Cardiac septum (tissue), 1 donor: ENCODE data around the gene MMRN1. TPM values are rescaled to one million over a fixed set of nuclear protein-coding genes. Genes with fewer than 3 reads are reported as not detected.
"Not testable (repeated sequence)": the region's sequence is repeated elsewhere in the genome, so short reads cannot be mapped to it uniquely, and the experiment has no call there.

ENCODE experiments used
- DNase-seq: peaks from one replicate; pipeline ENCODE4 v3.0.0-alpha.2; 2020; ENCODE audit warnings: low spot score
- intact Hi-C: fragments of 100-400 bp; cut with DNase I; formaldehyde crosslinking; loops from one replicate; pipeline ENCODE4 v1.14.0; 2022
- long read RNA-seq: library from polyadenylated mRNA; unstranded; transcript quantifications from one replicate; pipeline ENCODE4 v2.0.0, GENCODE V29; 2021
- total RNA-seq: library from RNA; stranded (reverse); fragmentation: NEBNext Ultra II Directional; extraction: Animal tissue kit (Norgen Biotek cat#: 25700); gene quantifications from one replicate; pipeline ENCODE4 v1.2.1, GENCODE V29; 2021
- donor health status: DM: no; HTN: no; CAD: no.

The MMRN1 gene, protein sequence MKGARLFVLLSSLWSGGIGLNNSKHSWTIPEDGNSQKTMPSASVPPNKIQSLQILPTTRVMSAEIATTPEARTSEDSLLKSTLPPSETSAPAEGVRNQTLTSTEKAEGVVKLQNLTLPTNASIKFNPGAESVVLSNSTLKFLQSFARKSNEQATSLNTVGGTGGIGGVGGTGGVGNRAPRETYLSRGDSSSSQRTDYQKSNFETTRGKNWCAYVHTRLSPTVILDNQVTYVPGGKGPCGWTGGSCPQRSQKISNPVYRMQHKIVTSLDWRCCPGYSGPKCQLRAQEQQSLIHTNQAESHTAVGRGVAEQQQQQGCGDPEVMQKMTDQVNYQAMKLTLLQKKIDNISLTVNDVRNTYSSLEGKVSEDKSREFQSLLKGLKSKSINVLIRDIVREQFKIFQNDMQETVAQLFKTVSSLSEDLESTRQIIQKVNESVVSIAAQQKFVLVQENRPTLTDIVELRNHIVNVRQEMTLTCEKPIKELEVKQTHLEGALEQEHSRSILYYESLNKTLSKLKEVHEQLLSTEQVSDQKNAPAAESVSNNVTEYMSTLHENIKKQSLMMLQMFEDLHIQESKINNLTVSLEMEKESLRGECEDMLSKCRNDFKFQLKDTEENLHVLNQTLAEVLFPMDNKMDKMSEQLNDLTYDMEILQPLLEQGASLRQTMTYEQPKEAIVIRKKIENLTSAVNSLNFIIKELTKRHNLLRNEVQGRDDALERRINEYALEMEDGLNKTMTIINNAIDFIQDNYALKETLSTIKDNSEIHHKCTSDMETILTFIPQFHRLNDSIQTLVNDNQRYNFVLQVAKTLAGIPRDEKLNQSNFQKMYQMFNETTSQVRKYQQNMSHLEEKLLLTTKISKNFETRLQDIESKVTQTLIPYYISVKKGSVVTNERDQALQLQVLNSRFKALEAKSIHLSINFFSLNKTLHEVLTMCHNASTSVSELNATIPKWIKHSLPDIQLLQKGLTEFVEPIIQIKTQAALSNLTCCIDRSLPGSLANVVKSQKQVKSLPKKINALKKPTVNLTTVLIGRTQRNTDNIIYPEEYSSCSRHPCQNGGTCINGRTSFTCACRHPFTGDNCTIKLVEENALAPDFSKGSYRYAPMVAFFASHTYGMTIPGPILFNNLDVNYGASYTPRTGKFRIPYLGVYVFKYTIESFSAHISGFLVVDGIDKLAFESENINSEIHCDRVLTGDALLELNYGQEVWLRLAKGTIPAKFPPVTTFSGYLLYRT
- total RNA-seq, result 2.5 TPM
- long read RNA-seq, full-length matches to known transcripts, result 2 of 3 reads
- long read RNA-seq, partial matches to known transcripts, result 1 of 3 reads
- long read RNA-seq, other reads (novel, unspliced or antisense), result 0 of 3 reads

DNA sequence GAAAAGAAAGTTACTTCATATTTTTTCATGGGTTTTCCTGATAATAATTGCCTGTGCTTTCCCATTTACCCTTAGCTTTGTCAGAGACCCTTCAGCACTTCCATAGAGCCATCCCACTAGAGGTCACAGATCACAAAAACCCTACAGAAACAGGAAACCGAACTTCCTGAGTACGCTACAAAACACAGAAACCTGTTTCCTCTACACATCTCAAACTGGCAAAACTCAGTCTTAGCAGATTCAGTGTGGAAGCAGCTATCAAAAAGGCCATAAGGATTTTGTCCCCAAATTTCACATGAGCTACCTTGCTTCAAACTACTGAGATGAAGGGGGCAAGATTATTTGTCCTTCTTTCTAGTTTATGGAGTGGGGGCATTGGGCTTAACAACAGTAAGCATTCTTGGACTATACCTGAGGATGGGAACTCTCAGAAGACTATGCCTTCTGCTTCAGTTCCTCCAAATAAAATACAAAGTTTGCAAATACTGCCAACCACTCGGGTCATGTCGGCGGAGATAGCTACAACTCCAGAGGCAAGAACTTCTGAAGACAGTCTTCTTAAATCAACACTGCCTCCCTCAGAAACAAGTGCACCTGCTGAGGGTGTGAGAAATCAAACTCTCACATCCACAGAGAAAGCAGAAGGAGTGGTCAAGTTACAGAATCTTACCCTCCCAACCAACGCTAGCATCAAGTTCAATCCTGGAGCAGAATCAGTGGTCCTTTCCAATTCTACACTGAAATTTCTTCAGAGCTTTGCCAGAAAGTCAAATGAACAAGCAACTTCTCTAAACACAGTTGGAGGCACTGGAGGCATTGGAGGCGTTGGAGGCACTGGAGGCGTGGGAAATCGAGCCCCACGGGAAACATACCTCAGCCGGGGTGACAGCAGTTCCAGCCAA, at the start of gene MMRN1:
Gene MMRN1, plus strand, starts transcription at position 206 of the 902 bp plus-strand sequence. Its CDS starts 118 bp downstream, at position 324.
- DNase-seq, result no peak
- intact Hi-C loops, result no loop called here

DNA sequence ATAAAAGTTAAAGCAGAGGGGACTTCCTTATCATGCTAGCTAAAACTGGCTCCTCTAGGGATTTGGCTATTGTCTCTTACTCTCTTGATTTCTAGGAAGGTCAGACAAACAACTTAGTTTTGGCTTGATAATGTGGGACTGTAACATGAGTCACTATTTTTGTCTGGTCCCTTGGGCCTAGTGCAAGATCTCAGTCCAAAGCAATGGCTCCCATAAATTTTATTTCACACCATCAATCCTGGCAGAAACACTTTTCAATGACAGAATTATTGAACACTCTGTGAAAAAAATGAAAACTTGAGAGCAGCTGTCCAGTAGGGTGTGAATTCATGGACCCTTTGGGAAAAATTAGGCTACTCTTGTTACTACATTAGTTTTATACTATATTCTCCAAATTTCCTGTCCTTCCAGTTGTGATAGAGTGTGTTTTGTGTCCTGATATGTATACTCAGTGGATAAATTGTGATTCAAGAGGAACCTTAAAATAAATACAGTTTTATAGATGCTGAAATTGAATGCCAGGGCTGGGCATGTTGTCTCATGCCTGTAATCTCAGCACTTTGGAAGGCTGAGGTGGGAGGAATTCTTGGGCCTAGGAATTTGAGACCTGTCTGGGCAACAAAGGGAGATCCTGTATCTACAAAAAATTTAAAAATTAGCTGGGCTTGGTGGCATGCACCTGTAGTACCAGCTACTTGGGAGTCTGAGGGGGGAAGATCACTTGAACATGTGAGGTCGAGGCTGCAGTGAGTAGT, 46.9 kb upstream of the MMRN1 start:
- DNase-seq, result no peak
- intact Hi-C loops, result no loop called here

DNA sequence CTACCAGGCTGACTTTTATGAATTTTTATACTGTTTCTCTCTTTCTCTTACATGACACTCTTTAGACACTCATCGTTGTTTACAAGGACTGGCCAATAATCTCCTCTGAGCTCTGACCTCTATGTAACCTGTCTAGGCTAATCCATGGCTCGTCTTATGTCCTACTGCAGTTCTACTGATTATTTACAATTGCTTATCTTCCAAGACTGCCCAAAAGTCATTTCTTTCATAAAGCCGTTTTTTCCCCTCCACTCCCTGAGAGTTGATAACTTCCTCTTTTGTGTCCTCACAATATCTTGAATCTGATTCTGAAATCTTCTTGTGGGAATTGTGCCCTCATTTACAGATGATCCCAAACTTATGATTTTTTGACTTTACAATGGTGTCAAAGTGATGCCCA, 39.4 kb upstream of the MMRN1 start:
- DNase-seq, result no peak
- intact Hi-C loops, result no loop called here

DNA sequence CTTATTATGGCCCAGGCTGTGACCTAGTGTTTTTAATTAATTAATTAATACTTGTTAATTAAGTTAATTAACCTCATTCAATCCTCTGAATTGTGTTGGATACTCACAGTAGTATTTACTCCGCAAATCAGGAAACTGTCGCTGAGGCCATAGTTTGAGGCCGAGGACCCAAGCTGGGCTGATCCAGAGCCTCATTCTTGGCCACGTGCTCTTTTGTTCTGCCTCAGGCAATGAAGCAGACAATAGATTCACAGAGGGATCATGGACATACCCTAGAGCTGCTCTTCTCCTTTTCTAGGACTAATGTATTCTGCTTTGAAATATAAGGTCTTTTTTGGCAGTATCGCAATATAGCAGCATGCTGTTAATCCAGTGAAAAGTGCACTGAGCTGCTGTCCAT, 33.7 kb upstream of the MMRN1 start:
- intact Hi-C loops, result no loop called here
- no peak for DNase-seq

DNA sequence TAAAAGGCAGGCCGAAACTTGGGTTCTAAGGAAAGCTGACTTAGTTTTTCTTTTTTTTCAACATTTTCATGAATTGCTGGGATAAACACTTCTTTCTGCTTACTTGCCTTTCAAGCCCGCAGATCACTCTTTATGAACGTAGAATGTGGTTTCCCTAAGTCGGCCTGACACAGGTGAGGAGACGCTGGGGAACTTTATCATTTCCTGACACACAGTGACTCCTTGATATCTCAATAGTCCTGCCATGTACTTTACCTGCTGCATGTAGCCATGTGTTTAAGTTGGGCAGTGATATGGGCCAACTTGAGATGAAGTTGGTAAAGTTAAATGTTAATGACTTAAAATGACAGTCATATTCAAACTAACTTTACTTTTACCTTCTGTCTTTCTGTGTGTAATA, 31.1 kb upstream of the MMRN1 start:
- DNase-seq, result no peak
- intact Hi-C loops, result no loop called here

DNA sequence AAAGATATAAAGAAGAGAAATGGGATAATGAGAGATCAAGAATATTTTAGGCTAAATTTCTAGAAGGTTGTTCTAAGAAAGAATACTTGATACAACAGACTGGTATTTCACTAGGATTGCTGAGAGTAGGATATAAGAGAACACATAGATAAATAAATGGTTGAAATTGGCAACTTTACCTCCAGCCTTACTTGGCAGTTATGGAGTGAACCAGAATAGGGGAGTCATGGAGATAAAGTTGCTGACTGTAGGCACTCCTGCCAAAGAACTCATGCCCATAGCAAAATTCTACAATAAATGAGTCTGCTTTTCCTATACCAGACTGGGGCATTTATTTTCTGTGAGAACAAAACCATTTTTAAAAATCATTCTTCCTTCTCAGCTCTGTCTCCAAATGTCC, 26.4 kb upstream of the MMRN1 start:
- no peak for DNase-seq
- intact Hi-C loops, result no loop called here

DNA sequence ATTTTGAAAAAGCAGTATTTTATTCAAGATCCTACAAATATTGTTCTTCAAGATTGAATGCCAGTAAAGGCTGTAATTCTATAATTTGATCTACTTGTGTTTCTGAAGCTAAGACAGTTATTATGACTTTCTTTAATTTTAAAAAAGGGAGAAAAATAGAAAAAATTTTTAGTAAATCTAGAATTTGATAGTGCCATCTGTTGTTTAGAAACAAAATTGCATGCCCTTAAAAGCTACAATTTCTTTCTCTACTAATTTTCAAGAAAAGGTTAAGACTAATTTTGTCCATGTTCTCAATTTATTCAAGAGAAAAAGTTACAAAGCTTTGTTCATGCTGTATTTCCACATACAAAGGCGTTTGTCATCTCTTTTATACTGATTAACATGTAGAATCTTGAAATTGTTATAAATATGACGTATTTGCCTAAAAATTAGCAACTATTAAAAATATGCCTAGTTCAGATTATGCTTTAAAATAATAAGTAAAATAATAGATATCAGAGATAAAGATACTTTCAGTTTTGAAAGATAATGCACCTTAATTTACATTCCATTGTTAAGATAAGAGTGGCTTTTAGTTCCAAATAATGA, 25.6 kb upstream of the MMRN1 start:
- intact Hi-C loops, result no loop called here
- no peak for DNase-seq

DNA sequence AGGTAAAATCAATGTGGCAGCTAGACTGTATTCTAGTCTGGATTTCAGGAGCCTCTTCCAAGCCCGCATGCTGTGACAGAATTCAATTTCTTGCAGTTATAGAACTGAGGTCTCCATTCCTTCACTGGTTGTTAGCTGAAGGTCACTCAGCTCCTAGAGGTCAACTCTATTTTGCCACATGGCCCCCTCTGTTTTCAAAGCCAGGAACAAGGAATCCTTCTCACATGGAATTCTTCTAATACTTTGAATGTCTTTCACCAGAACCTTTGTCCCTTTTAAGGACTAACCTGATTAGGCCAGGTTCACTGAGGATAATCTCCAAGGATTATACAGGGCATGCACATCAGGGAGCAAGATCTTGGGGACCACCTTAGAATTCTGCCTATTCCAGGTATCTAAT, 23.4 kb upstream of the MMRN1 start:
- intact Hi-C loops, result loop anchor here (10.0 kb wide), 1 partner anchor 216 kb away; no protein-coding TSS in a partner anchor
- no peak for DNase-seq

DNA sequence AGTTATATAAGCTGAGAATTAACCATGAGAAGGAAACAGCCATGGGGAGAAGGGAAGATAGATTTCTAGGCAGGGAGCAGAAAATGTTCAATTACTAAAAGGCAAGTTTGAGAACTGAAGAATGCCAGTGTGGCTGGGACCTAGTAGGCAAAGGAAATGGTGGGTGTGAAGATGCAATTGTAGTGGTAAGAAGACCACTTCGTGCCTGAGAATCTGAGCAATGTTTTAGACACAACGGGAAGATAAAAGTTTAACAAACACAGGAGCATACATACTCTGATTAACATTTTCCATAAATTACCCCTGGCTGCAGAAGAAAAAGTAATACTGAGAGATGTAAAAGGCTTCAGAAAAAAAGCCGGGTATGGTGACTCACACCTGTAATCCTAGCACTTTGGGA, 18.1 kb upstream of the MMRN1 start:
- intact Hi-C loops, result loop anchor here (10.0 kb wide), 1 partner anchor 222 kb away; no protein-coding TSS in a partner anchor
- DNase-seq, result no peak

DNA sequence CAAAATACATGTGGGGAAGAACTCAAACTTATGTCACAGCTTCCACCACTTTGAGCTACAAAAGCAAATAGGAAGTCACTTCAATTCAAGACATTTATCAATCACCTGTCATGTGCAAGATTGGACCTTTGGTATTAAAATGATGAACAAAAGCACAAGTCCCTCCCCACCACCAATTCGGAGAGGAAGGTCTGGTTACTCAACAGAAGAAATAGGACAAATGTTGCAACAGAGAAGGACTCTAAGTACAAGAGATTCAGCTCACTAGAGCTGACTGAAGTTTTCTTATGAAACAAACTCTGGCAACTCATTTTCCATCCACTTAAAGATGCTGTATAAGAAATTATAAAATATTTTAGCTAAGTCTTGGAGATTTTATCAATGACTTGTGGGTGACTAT, 16.0 kb upstream of the MMRN1 start:
- no peak for DNase-seq
- intact Hi-C loops, result loop anchor here (10.0 kb wide), 1 partner anchor 224 kb away; no protein-coding TSS in a partner anchor

DNA sequence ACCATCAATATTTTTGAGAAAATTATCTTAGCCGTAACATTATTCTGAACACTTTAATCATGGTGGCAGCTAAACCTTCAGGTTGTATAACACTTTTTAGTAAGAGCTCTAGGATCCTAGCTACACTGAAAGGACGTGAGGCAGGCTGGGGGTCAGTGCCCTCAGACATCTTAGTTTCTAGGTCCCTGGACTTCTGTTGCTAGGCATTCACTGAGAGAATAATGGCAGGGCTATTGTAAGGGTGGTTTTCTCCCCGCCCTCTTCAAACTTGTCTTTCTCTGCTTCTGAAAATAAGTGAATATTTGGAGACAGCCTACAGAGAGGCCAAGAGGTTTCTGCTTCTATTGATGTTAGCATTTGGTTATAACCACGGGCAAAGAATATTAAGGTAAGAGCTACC, 15.4 kb upstream of the MMRN1 start:
- DNase-seq, result no peak
- intact Hi-C loops, result loop anchor here (10.0 kb wide), 1 partner anchor 224 kb away; no protein-coding TSS in a partner anchor

DNA sequence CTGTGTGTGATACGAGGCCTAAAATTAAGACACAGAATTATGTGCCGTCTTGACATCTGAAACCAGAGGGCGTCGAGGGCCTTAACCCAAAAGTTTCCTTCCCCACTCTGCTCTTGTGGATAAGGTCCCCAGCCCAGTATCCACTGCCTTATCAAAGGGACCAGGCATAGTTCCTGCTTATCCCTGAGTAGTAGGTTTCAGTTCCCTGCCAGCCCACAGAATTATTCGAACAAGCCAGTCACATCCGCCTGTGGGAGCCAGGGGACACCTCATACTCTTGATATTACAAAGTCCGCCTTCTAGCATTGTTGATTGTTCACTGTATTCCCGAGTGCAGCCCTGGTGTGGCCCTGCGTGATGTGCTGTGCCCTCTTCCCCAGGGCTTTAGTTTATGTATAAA, 5.4 kb upstream of the MMRN1 start:
- no peak for DNase-seq
- intact Hi-C loops, result no loop called here

DNA sequence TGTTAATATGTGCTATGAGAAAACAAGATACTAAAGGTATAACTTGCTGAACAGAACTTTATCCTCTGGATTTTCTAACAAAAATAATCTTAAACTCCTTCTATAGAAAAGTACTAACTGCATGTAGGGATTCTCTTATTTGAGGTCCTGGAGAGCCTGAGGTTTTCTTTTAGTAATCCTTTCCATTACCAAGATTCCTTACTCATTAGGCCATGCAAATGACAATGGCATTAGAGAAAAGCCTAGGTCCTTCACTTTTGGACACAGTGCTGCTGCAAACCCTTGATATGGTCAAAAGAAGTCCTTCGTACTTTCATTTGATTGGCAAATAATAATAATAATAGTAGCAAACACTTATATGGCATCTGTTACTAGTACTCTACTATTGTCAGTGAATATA, 3.2 kb downstream of the MMRN1 start:
- intact Hi-C loops, result no loop called here
- no peak for DNase-seq

DNA sequence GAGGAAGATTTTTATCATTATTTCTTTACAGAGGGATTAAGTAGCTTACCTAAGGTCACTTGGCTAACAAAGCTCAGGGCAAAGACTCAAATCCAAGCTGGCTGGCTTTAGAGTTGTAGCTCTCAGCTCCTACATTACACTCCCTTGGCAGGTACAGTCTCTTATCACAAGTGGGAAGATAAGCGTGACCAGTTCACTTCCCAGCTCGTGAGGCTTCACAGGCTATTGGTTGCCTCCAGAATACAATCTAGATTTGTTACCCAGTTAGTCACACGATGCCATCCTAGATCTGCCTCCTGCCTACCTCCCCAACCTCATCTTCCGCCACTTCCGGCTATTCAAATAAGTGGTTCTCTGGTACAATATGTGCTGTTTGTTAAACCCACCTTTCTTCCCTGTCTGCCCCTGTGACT, 3.7 kb downstream of the MMRN1 start:
- intact Hi-C loops, result no loop called here
- no peak for DNase-seq

DNA sequence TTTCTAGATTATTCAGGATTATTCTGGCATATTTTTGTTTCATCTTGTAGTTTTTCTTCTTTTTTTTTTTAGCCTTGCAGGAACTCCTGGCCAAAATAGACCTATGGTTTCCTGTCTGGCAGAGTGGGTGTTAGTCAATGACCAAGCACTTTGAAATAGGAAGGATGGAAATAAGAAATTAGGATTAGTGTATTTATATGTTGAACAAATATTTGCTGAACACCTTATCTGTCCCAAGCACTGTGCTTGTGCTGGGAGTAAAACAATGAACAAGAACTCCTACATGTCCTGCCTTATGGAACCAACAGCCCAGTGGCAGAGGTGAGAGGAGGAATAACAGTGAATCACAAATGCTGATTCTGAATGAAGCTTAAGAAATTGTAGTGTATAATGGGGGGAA, 4.5 kb downstream of the MMRN1 start:
- DNase-seq, result no peak
- intact Hi-C loops, result no loop called here

DNA sequence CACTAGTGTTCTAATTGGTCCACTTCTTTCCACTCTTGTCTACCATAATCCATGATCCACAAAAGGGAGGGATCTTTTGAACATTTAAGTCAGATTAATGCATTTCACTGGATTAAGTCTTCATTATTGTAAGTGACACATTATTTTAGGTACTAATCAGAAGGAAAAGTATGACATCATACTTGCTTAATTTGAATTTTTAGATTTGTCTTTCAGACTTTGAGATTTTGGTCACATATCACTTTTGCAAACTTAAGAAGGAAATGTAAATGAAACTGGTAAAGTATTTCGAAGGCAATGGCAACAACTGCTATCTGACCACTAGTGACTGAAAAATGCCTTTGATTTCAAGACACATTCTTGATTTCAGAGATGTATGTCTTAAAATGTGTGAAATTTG, 5.2 kb downstream of the MMRN1 start:
- no peak for DNase-seq
- intact Hi-C loops, result loop anchor here (5.0 to 10.0 kb wide), 4 partner anchors 258 to 673 kb away; no protein-coding TSS in a partner anchor

DNA sequence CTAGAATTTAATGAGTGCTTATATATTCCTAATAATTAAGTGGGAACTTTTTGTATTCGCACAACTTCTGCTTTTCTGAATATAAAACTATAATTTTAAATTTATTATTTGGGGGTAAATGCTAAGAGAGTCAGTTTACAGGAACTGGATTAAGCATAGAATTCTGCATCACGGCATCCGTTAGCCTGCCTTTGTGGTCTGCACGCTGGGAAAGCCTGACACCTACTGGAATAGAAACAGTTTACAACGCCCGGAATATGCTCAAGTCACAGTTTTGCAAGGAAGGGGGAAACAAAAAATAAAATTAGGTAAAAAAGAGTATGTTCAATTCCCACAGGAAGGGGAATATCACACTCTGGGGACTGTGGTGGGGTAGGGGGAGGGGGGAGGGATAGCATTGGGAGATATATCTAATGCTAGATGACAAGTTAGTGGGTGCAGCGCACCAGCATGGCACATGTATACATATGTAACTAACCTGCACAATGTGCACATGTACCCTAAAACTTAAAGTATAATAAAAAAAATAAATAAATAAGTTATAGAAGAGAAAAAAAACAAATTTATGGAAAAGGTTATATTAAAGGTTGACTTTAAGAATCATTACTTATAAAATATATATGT, 7.3 kb downstream of the MMRN1 start:
- intact Hi-C loops, result loop anchor here (5.0 to 10.0 kb wide), 4 partner anchors 260 to 675 kb away; no protein-coding TSS in a partner anchor
- not testable (repeated sequence) for DNase-seq
